Endothelial cell of umbilical vein (primary cell): Measurements from ENCODE around the gene ADCY2. TPM values are rescaled to one million over a fixed set of nuclear protein-coding genes. Genes with fewer than 3 reads are reported as not detected.

Experiments used
- BruUV-seq: library from RNA; stranded (reverse); fragments of 400-500 nt; replicated peaks from 2 replicates; lab custom pipeline; 2021; lab: Mats Ljungman, UMichigan
- CTCF ChIA-PET: fragments of 300-600, 350-600 bp; sonication (Branson Sonifier 250); formaldehyde crosslinking; loops from one replicate; lab custom pipeline; 2021; ENCODE audit warnings: antibody characterized with exemption, inconsistent platforms; lab: Charles Lee
- POLR2A ChIA-PET: fragments of 300-600, 350-600 bp; sonication (Branson Sonifier 250); formaldehyde crosslinking; loops from one replicate; lab custom pipeline; 2021; ENCODE audit warnings: antibody characterized with exemption, inconsistent platforms; lab: Charles Lee
- DNase-seq: peaks from one replicate; pipeline ENCODE4 v3.0.0-alpha.2; 2011; ENCODE audit warnings: low read depth, low spot score
- FAIRE-seq: peaks from 2 replicates; lab custom pipeline; 2011; peaks lifted over from hg19 to GRCh38; lab: Jason Lieb, UNC
- H2AFZ ChIP-seq: 2 replicates; pipeline ENCODE4 v1.6.0; 2012; ENCODE audit warnings: low read depth, low read length, control low read depth, inconsistent platforms
- H3K27ac ChIP-seq: 2 replicates; pipeline ENCODE4 v1.5.1; 2011; ENCODE audit warnings: low read depth, mild to moderate bottlenecking, control low read depth, low read length, moderate library complexity; ENCODE audit not compliant: insufficient read depth
- H3K27me3 ChIP-seq, 2 experiments: 2 replicates each; pipeline versions ENCODE4 v1.6.0 to v1.6.1; 2011; ENCODE audit warnings: low read length in 2 of 2, mixed read lengths in 1 of 2; ENCODE audit not compliant: control insufficient read depth in 2 of 2, insufficient read depth in 2 of 2
- H3K36me3 ChIP-seq, 2 experiments: 2 replicates in 1 of 2; 3 replicates in 1 of 2; pipeline ENCODE4 v1.5.1; 2011; ENCODE audit warnings: low read length in 2 of 2, mild to moderate bottlenecking in 1 of 2, moderate library complexity in 1 of 2; ENCODE audit not compliant: control insufficient read depth in 2 of 2, insufficient read depth in 2 of 2; ENCODE audit errors: extremely low read depth in 1 of 2
- H3K4me1 ChIP-seq: 3 replicates; pipeline ENCODE4 v1.5.1; 2011; ENCODE audit warnings: mild to moderate bottlenecking, low read length; ENCODE audit not compliant: control insufficient read depth, insufficient read depth; ENCODE audit errors: extremely low read depth
- H3K4me2 ChIP-seq: 2 replicates; pipeline ENCODE4 v1.6.1; 2011; ENCODE audit warnings: low read length, control low read depth, mixed read lengths; ENCODE audit not compliant: insufficient read depth
- H3K4me3 ChIP-seq, 3 experiments: fragments of 200-600 bp in 1 of 3; sonication (generic), shearing (Covaris generic) in 1 of 3; replicated peaks in 1 of 3; 2 replicates each; pipeline ENCODE4 v1.5.1; 2011 to 2016; ENCODE audit warnings: control low read depth in 3 of 3, low read length in 3 of 3, mild to moderate bottlenecking in 2 of 3, inconsistent platforms in 1 of 3, low read depth in 1 of 3, moderate library complexity in 1 of 3; ENCODE audit not compliant: insufficient read depth in 1 of 3
- H3K79me2 ChIP-seq: 2 replicates; pipeline ENCODE4 v1.6.0; 2012; ENCODE audit warnings: low read length, inconsistent platforms; ENCODE audit not compliant: control insufficient read depth, insufficient read depth
- H3K9ac ChIP-seq: replicated peaks from 2 replicates; pipeline ENCODE3; 2011; ENCODE audit warnings: low read length, control low read depth; ENCODE audit not compliant: insufficient read depth; ENCODE audit errors: extremely low read depth
- H3K9me1 ChIP-seq: replicated peaks from 3 replicates; pipeline ENCODE4 v1.6.0; 2011; ENCODE audit warnings: mild to moderate bottlenecking, low read length; ENCODE audit not compliant: control insufficient read depth, insufficient read depth; ENCODE audit errors: extremely low read depth
- H3K9me3 ChIP-seq: replicated peaks from 2 replicates; pipeline ENCODE4 v1.5.1; 2012; ENCODE audit warnings: low read length, inconsistent platforms; ENCODE audit not compliant: control insufficient read depth, insufficient read depth
- H4K20me1 ChIP-seq: replicated peaks from 2 replicates; pipeline ENCODE3; 2011; ENCODE audit warnings: mild to moderate bottlenecking, low read length; ENCODE audit not compliant: control insufficient read depth, insufficient read depth; ENCODE audit errors: extremely low read depth
- CTCF ChIP-seq, 2 donors: IDR thresholded peaks; 1 replicate in 1 of 2; 2 replicates in 1 of 2; pipeline ENCODE4 v1.5.1; 2011; ENCODE audit warnings: low read length in 2 of 2, mild to moderate bottlenecking in 2 of 2, moderate library complexity in 2 of 2, control low read depth in 1 of 2, inconsistent platforms in 1 of 2, low read depth in 1 of 2; ENCODE audit not compliant: insufficient read depth in 1 of 2; ENCODE audit errors: extremely low read depth in 1 of 2
- EZH2 ChIP-seq: IDR thresholded peaks from 2 replicates; pipeline ENCODE4 v1.6.1; 2012; ENCODE audit warnings: borderline replicate concordance, low read depth, mild to moderate bottlenecking, moderate library complexity, low read length, inconsistent platforms; ENCODE audit not compliant: severe bottlenecking
- FOS ChIP-seq: IDR thresholded peaks from 2 replicates; pipeline ENCODE4 v1.6.1; 2011; ENCODE audit warnings: mild to moderate bottlenecking, low read length, moderate library complexity, borderline replicate concordance; ENCODE audit not compliant: insufficient read depth
- GATA2 ChIP-seq: IDR thresholded peaks from 2 replicates; pipeline ENCODE4 v1.7.0; 2011; ENCODE audit warnings: low read depth, mild to moderate bottlenecking, moderate library complexity, mixed read lengths, low read length; ENCODE audit not compliant: insufficient read length, insufficient read depth
- JUN ChIP-seq: IDR thresholded peaks from 2 replicates; pipeline ENCODE4 v1.6.1; 2011; ENCODE audit warnings: borderline replicate concordance, low read depth; ENCODE audit not compliant: insufficient read length, insufficient read depth
- MAX ChIP-seq: IDR thresholded peaks from 2 replicates; pipeline ENCODE4 v1.6.1; 2011; ENCODE audit not compliant: insufficient read depth, insufficient read length
- MYC ChIP-seq: IDR thresholded peaks from one replicate; pipeline ENCODE4 v1.6.1; 2011; ENCODE audit warnings: mild to moderate bottlenecking, low read depth, low read length
- POLR2A ChIP-seq: IDR thresholded peaks from 2 replicates; pipeline ENCODE4 v1.6.1; 2012; ENCODE audit warnings: low read depth, mild to moderate bottlenecking, control low read depth, low read length
- POLR2AphosphoS5 ChIP-seq: IDR thresholded peaks from 2 replicates; pipeline ENCODE4 v1.6.1; 2012; ENCODE audit warnings: low read depth, mild to moderate bottlenecking, control low read depth, low read length, moderate library complexity; ENCODE audit not compliant: insufficient read depth
- dilution Hi-C: fragments of 300-500 bp; cut with MboI; formaldehyde crosslinking; loops from one replicate; pipeline ENCODE4 v1.15.0; 2019; ENCODE audit warnings: low sequenced_read_pairs; ENCODE audit not compliant: extremely low pct_ligation_motif_present
- intact Hi-C: fragments of 100-400 bp; cut with micrococcal nuclease; formaldehyde crosslinking; loops from one replicate; pipeline ENCODE4 v1.10.0; 2022
- polyA plus RNA-seq, 4 experiments: library from polyadenylated mRNA; depleted of rRNA in 3 of 4; stranded (reverse) in 3 of 4; unstranded in 1 of 4; fragments of >200 nt; gene quantifications; 2 replicates each; pipeline versions ENCODE4 v1.2.1 to v1.2.3, GENCODE V29; 2011 to 2012; ENCODE audit warnings: missing spikeins in 1 of 4
- total RNA-seq: library from RNA; stranded (reverse); gene quantifications from 2 replicates; pipeline ENCODE4 v1.2.3, GENCODE V29; 2021

The ADCY2 gene
- total and polyA plus RNA-seq, 2 donors (not counting 3 experiments of a cell fraction or from before 2014, with no cell fraction given): under 0.01 TPM; not detected in 1

- no peak for FAIRE-seq
- no peak overlapping the region for H3K4me2 ChIP-seq
- intact Hi-C loops: loop anchor here (2.0 kb wide), 1 partner anchor 50 kb away; no protein-coding TSS in a partner anchor
Observed at GRCh38 chr5:7462758-7463157, 66.8 kb downstream of the ADCY2 start.

More at GRCh38 chr5:7462758-7463157, 66.8 kb downstream of the ADCY2 start:
- H3K9me3 ChIP-seq: no peaks in the 10 kb centered on the region
- H3K9me1 ChIP-seq: no peaks in the 10 kb centered on the region
- ChIA-PET CTCF (no interaction called here), POLR2A (no interaction called here)
- H3K4me1 ChIP-seq: no peaks in the 10 kb centered on the region
- no TSS peak for BruUV-seq
- H3K4me3 ChIP-seq: no peak overlapping the region
- no peaks in the 10 kb centered on the region for H3K36me3 ChIP-seq
- no peak overlapping the region for H3K9ac ChIP-seq
- H3K27ac ChIP-seq: no peak overlapping the region
- H3K27me3 ChIP-seq: no peaks in the 10 kb centered on the region
- dilution Hi-C loops: no loop called here
- no peak for DNase-seq
- TF ChIP-seq POLR2A (no peak), GATA2 (no peak), POLR2AphosphoS5 (no peak), JUN (no peak), MYC (no peak), EZH2 (no peak), MAX (no peak), FOS (no peak), CTCF (IDR thresholded peaks at IDR 0.05; ENCODE audit: extremely low read depth in 1 of 2, insufficient read depth in 1 of 2, low read depth in 1 of 2, low read length in 2 of 2) (no peak)
- no peak overlapping the region for H2AFZ ChIP-seq
- H3K79me2 ChIP-seq: no peaks in the 10 kb centered on the region
- no peaks in the 10 kb centered on the region for H4K20me1 ChIP-seq
